ENCODE measurements around the gene POLR1A. TPM values are rescaled to one million over a fixed set of nuclear protein-coding genes. Genes with fewer than 3 reads are reported as not detected.

The POLR1A gene
- total RNA-seq, 1 experiment from 2014 or later, result 58.3 TPM

DNA sequence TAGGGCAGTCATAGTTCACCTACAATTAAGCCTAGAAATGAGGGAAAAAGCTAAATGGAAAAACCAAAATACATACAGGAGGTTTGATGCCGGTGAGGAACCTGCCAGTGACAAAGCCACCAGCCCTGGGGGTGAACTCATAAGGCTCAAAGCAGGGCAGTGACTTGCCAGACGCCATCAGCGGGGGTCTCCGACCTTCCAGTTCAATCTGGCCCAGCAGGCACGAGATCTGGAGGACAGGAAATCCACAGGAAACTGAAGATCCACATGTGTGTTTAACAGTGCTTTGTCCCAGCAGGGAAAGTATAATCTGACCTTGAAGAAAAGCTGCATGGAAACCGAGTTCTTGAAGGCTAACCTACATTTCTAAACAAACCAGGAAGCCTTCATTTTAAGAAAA lies 60.1 kb downstream of the POLR1A start:
- Mint-ChIP-seq H3K4me3 (ENCODE audit: low read depth, unreplicated experiment) (no peak overlapping the region), H3K27me3 (ENCODE audit: unreplicated experiment) (no peaks in the 10 kb centered on the region), H3K27ac (ENCODE audit: unreplicated experiment) (no peak overlapping the region), H3K9me3 (ENCODE audit: low read depth, unreplicated experiment) (no peaks in the 10 kb centered on the region), H3K4me1 (ENCODE audit: low read depth, unreplicated experiment) (no peaks in the 10 kb centered on the region), H3K36me3 (ENCODE audit: insufficient read depth, unreplicated experiment) (peaks cover 40% of the 10 kb centered on the region)
- CTCF ChIA-PET, result no interaction called here
- BruUV-seq (replicated peaks), result no TSS peak
- intact Hi-C loops (cut with micrococcal nuclease; ENCODE audit: unreplicated experiment), result no loop called here
- DNase-seq, result no peak
- TF ChIP-seq, protein P1, sequence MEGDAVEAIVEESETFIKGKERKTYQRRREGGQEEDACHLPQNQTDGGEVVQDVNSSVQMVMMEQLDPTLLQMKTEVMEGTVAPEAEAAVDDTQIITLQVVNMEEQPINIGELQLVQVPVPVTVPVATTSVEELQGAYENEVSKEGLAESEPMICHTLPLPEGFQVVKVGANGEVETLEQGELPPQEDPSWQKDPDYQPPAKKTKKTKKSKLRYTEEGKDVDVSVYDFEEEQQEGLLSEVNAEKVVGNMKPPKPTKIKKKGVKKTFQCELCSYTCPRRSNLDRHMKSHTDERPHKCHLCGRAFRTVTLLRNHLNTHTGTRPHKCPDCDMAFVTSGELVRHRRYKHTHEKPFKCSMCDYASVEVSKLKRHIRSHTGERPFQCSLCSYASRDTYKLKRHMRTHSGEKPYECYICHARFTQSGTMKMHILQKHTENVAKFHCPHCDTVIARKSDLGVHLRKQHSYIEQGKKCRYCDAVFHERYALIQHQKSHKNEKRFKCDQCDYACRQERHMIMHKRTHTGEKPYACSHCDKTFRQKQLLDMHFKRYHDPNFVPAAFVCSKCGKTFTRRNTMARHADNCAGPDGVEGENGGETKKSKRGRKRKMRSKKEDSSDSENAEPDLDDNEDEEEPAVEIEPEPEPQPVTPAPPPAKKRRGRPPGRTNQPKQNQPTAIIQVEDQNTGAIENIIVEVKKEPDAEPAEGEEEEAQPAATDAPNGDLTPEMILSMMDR (IDR thresholded peaks at IDR 0.05; ENCODE audit: unreplicated experiment), result no peak

DNA sequence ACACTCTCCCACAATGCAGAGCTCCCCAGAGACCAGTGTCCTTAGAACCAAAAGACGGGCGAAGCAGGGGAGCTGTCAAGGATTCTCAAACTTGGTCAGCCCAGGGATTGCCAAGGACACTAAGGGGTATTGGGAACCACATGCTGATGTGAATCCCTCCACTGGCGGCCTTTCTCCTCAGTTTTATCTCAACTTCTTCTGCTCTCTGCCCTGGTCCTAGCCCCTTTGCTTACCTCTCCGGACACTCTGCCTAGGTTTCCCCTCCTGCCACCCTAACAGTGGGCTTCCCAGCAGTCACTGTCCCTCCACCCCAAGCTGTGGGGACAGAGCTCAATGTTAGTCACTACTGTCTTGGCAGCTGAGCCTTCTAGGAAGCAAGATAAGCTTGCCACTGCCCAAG lies 61.1 kb downstream of the POLR1A start:
- BruUV-seq (replicated peaks), result no TSS peak
- no peaks in the 10 kb centered on the region for H3K4me1 Mint-ChIP-seq (ENCODE audit: low read depth, unreplicated experiment)
- no peak overlapping the region for H3K4me3 Mint-ChIP-seq (ENCODE audit: low read depth, unreplicated experiment)
- intact Hi-C loops (cut with micrococcal nuclease; ENCODE audit: unreplicated experiment), result no loop called here
- no peaks in the 10 kb centered on the region for H3K27me3 Mint-ChIP-seq (ENCODE audit: unreplicated experiment)
- no peak for DNase-seq
- TF ChIP-seq, protein P1 (IDR thresholded peaks at IDR 0.05; ENCODE audit: unreplicated experiment), result no peak
- H3K27ac Mint-ChIP-seq (ENCODE audit: unreplicated experiment), result no peak overlapping the region
- no peaks in the 10 kb centered on the region for H3K9me3 Mint-ChIP-seq (ENCODE audit: low read depth, unreplicated experiment)
- peaks cover 39% of the 10 kb centered on the region for H3K36me3 Mint-ChIP-seq (ENCODE audit: insufficient read depth, unreplicated experiment)
- CTCF ChIA-PET, result no interaction called here

GRCh38 chr2:86044045-86044444 lies 61.6 kb downstream of the POLR1A start:
- H3K27ac Mint-ChIP-seq (ENCODE audit: unreplicated experiment), result no peak overlapping the region
- H3K27me3 Mint-ChIP-seq (ENCODE audit: unreplicated experiment), result no peaks in the 10 kb centered on the region
- H3K4me3 Mint-ChIP-seq (ENCODE audit: low read depth, unreplicated experiment), result no peak overlapping the region
- H3K9me3 Mint-ChIP-seq (ENCODE audit: low read depth, unreplicated experiment), result no peaks in the 10 kb centered on the region
- no peak for DNase-seq
- BruUV-seq (replicated peaks), result no TSS peak
- intact Hi-C loops (cut with micrococcal nuclease; ENCODE audit: unreplicated experiment), result no loop called here
- H3K4me1 Mint-ChIP-seq (ENCODE audit: low read depth, unreplicated experiment), result no peaks in the 10 kb centered on the region
- TF ChIP-seq, protein P1 (IDR thresholded peaks at IDR 0.05; ENCODE audit: unreplicated experiment), result no peak
- CTCF ChIA-PET, result no interaction called here
- H3K36me3 Mint-ChIP-seq (ENCODE audit: insufficient read depth, unreplicated experiment), result peaks cover 41% of the 10 kb centered on the region

DNA sequence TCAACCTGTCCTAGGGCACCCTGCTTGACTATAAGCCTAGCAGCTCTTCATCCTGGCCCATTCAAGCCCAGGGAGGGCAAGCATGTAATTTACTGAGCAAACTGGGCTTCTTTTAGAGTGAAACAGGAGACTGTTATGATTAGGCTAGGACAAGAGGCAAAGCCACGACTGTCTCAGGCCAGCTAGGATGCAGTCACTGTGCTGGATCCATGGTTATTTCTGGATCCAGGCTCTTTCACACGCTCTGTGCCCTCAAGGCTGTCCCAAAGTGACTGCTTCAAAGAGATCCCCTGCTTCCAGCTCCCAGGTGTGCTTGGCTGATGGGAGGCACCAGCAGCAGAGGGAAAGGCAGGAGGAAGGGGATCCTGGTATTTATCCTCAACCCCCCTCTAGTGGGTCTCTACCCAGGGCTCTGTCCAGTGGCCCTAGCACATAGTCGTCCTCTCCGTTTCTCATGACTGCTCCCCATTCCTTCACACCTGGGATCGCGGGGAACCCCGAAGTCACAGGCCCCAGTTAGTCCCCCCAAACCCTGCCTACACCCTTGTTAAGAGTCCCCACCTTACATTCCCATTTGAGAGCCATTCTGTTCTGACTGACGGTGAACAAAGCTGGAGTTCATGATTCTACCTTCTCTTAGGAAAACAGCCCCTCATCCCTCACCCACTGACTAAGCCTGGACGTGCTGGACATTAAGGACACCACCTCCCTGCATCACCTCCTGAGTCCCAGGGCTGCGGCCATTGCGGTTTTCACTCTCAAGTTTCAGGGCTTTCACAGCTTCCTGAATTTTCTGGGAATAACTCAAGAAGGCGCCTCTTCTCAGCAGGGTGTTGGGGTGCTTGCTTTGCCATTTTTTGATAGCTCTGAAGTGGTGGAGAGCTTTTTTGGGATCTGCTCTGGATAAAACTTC lies 63.2 kb downstream of the POLR1A start:
- no peak overlapping the region for H3K4me3 Mint-ChIP-seq (ENCODE audit: low read depth, unreplicated experiment)
- CTCF ChIA-PET, result no interaction called here
- BruUV-seq (replicated peaks), result no TSS peak
- H3K4me1 Mint-ChIP-seq (ENCODE audit: low read depth, unreplicated experiment), result no peaks in the 10 kb centered on the region
- intact Hi-C loops (cut with micrococcal nuclease; ENCODE audit: unreplicated experiment), result no loop called here
- H3K36me3 Mint-ChIP-seq (ENCODE audit: insufficient read depth, unreplicated experiment), result peaks cover 39% of the 10 kb centered on the region
- no peaks in the 10 kb centered on the region for H3K27me3 Mint-ChIP-seq (ENCODE audit: unreplicated experiment)
- no peak for DNase-seq
- H3K9me3 Mint-ChIP-seq (ENCODE audit: low read depth, unreplicated experiment), result no peaks in the 10 kb centered on the region
- H3K27ac Mint-ChIP-seq (ENCODE audit: unreplicated experiment), result no peak overlapping the region
- TF ChIP-seq, protein P1 (IDR thresholded peaks at IDR 0.05; ENCODE audit: unreplicated experiment), result no peak
